SIG-M5 treated with dmso at 0.1 percent for 504 hours (cell line): ENCODE data around the gene RETREG3.
A peak's percentile ranks its signal among the peaks of the same experiment; 100 is the strongest.
"Not testable (repeated sequence)": the region's sequence is repeated elsewhere in the genome, so short reads cannot be mapped to it uniquely, and the experiment has no call there.

Experiments used
- DNase-seq: peaks from one replicate; lab custom pipeline; 2025; ENCODE audit not compliant: unreplicated experiment; lab: John Stamatoyannopoulos, UW

Gene RETREG3

GRCh38 chr17:42609182-42609813 is at the start of gene RETREG3, which contains the start of gene TUBG1:
RETREG3 (minus strand) TSS chr17:42609374; CDS start chr17:42609324, 50 bp downstream.
TUBG1 (plus strand) TSS chr17:42609683; CDS start chr17:42609738, 55 bp downstream.
- DNase-seq: peak; percentile 99

DNA sequence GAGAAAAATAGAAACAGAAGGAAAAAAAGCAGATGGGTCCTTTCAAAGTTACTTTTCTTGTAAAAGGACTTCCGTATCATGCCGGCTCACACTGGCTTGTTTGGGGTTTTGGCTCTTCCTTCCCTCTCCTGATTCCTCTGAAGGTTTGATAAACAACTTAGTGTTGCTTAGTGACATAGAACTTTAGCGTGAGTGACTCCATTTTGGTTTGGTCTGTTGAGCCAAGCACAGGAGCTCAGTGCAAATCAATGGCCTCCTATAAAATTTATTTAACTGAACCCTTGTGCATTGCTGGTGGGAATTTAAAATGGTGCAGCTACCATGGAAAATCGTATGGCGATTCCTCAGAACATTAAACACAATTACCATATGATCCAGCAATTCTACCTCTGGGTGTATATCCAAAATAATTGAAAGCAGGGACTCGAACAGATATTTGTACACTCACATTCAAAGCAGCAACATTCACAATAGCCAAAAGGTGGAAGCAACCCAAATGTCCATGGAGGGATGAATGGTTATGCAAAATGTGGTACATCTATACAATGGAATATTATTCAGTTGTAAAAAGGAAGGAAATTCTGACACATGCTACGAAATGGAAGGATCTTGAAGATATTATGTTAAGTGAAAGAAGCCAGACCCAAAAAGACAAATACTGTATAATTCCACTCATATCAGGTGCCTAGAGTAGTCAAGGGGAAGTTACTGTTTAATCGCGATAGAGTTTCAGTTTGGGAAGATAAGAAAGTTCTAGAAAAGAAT is 48.8 kb upstream of the RETREG3 start:
- no peak for DNase-seq

DNA sequence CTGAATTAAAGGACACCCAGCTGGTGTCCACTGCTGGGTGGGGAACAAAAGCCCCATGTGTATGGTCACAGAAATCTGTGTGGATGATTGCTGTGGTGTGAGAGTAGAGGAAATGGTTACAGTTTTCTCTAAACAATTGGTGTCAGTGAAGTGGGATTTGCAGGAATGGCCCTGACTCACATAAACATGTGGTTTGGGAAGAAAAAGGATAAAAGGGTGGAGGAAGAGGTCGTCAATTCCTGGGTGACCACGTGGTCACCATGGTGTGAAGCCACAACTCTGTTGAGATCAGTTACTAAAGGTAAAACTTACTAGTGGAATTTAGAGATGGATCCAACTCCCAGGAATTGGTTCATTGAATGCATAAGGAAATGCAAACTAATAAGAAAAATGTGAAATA is 46.4 kb upstream of the RETREG3 start:
- DNase-seq: no peak

GRCh38 chr17:42653179-42654124 is 44.3 kb upstream of the RETREG3 start:
- DNase-seq: no peak

- DNase-seq: no peak
These were observed 42.2 kb upstream of the RETREG3 start for GRCh38 chr17:42651392-42651791.

DNA sequence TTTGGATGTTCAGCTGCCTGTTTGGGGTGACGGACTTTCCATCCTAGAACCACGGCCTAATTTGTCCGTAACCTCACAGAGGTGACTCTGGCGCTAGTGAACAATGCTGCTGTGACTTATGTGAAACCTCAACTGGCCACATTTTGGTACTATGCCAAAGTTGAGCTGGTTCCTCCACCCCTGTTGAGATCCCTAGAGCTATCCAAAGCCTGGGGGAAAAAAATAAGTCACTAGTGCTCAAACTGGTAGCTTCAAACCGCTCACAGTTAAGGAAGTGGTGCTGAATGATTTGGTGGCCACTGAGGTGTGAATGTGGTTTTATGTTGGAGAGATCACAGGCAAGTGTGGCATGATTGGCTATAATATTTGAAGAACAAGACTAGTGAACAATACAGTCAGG is 38.6 kb upstream of the RETREG3 start:
- DNase-seq: no peak

DNA sequence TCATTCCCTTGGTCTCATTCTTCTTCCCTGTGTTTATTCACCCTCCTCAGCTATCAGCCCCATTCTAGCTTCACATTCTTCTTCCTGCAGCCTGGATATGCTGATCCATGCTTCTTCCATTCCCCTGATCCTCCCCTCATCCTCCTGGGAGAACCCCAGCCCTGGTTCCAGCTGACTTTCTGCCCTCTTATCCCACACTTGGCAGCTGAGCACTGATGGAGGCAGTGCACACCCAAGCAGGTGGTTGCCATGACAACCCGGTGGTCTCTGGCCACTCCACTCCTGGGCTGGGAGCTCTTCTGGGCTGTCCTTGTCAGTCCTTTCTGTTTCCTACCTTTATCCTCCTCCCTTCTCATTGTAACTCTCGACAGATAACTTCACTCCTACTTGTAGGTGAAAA is 33.2 kb upstream of the RETREG3 start:
- DNase-seq: no peak

DNA sequence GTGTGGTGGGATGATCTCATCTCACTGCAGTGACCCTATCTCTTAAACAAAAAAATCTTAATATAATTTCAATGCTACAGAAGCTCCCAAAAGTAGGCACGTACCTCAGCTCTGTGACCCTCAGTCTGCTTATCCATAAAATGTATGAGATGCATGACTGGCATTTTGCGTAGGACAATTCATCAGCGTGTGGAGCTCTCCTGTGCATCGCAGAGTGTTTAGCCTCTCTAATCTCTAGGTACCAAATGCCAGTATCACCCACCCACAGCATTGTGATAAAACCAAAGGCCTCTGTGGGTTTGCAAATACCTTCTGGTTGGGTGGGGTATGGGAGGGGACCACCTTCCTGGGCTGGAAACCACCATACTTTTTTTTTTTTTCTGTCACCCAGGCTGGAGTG is 30.9 kb upstream of the RETREG3 start:
- DNase-seq: no peak

GRCh38 chr17:42639525-42640113 is 30.4 kb upstream of the RETREG3 start:
- DNase-seq: peak; percentile 26

- DNase-seq: no peak
These were observed 23.8 kb upstream of the RETREG3 start for GRCh38 chr17:42632949-42633444.

- DNase-seq: no peak
These were observed 20.3 kb upstream of the RETREG3 start for GRCh38 chr17:42629411-42630009.

GRCh38 chr17:42627032-42627764 is 18.0 kb upstream of the RETREG3 start:
- DNase-seq: not testable (repeated sequence)

DNA sequence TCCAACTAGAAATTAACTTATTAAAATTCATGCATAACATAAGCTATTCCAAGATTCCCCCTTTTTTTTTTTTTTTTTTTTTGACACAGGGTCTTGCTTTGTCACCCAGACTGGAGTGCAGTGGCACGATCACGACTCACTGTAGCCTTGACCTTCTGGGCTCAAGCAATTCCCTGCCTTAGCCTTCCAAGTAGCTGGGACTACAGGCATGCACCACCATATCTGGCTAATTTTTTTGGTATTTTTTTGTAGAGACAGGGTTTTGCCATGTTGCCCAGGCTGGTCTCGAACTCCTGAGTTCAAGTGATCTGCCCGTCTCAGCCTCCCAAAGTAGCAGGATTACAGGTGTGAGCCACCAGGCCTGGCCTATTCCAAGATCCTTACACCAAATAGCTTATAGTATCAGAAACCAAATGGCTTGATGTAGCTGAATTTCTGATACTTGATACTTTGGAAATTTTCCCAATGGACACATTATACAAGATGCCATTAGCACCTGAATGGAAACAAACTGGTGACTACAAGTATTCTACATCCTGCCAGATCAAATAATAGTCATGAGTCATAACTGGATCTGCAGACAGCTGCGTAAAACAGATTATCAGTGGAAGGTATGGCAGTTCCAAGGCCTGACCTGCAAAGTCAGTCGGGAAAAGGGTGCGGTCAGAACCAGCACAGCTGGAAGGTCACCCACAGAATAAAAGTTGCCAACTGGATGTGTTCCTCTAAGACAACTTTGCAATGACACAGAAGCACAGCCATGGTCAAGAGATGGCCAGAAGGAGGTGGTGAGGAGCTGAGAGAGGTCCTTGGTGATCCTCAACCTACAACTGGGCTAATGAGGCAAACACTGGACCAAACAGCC is 14.8 kb upstream of the RETREG3 start:
- DNase-seq: no peak

- DNase-seq: no peak
These were observed 14.1 kb upstream of the RETREG3 start for GRCh38 chr17:42623271-42623670.

GRCh38 chr17:42621987-42622386 is 12.8 kb upstream of the RETREG3 start:
- DNase-seq: not testable (repeated sequence)

- DNase-seq: no peak
These were observed 9.4 kb upstream of the RETREG3 start for GRCh38 chr17:42618442-42619150.

- DNase-seq: no peak
These were observed 8.8 kb upstream of the RETREG3 start for GRCh38 chr17:42617956-42618431.

- no peak for DNase-seq
These were observed 4.6 kb upstream of the RETREG3 start for GRCh38 chr17:42613699-42614295.
